Measurements from ENCODE around the gene ZCWPW1.

DNA sequence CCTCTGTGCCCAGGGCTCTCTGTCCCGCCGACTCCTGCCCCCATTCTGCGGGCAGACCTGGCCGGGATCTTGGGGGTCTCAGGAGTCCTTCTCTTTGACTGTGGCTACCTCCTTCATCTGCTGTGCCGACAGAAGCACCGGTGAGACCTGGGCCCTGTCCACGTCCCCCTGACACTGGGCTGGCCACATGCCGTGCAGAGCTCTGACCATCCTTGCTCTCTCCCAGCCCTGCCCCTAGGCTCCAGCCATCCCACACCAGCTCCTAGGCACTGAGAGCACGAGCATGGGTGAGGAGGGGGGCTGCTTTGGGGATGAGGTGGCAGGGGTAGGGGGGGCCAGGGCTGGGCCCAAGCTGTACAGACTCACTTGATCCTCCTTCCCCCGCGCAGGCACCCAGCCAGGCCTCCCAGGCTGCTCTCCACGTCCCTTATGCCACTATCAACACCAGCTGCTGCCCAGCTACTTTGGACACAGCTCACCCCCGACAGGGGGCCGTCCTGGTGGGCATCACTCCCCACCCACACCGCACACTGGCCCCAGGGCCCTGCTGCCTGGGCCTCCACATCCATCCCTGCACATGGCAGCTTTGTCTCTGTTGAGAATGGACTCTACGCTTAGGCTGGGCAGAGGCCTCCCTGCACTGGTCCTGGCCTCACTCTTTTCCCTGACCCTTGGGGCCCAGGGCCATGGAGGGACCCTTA is 75.4 kb downstream of the ZCWPW1 start:
- no peak for TF ChIP-seq POLR2AphosphoS5 (IDR thresholded peaks at IDR 0.05)
- TF ChIP-seq, protein P1, sequence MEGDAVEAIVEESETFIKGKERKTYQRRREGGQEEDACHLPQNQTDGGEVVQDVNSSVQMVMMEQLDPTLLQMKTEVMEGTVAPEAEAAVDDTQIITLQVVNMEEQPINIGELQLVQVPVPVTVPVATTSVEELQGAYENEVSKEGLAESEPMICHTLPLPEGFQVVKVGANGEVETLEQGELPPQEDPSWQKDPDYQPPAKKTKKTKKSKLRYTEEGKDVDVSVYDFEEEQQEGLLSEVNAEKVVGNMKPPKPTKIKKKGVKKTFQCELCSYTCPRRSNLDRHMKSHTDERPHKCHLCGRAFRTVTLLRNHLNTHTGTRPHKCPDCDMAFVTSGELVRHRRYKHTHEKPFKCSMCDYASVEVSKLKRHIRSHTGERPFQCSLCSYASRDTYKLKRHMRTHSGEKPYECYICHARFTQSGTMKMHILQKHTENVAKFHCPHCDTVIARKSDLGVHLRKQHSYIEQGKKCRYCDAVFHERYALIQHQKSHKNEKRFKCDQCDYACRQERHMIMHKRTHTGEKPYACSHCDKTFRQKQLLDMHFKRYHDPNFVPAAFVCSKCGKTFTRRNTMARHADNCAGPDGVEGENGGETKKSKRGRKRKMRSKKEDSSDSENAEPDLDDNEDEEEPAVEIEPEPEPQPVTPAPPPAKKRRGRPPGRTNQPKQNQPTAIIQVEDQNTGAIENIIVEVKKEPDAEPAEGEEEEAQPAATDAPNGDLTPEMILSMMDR (IDR thresholded peaks at IDR 0.05) = no peak
